Measurements from ENCODE around the gene HIP1.

DNA sequence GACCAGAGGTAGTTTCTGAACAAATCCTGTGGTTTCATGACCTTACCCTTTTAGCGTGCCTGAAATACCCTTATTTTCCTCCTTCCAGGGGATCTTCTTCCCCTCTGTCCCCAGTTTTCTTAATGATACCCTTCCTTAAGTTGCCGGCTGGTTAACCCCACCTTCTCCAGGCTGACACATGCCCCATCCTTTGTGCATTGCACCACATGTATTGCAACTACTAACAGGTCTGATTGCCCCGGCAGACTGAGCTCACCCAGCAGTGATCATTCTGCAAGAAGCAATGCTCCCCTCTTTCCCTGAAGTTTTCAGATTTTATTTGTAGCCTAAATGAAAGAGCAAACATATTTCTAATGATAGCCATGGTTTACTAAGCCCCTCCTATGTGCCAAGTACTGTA lies 108.2 kb downstream of the HIP1 start:
- TF ChIP-seq CTCF (IDR thresholded peaks at IDR 0.05) = no peak
- TF ChIP-seq POLR2A (IDR thresholded peaks at IDR 0.05) = no peak

All from Peyer's patch (tissue), 4 donors.